HCT116 (cell line): ENCODE data around the gene SP7. TPM values are rescaled to one million over a fixed set of nuclear protein-coding genes. Genes with fewer than 3 reads are reported as not detected.

Source experiments
- ATAC-seq: fragments of 200-7000 bp; cut with Tn5 transposase; 2 replicates; pipeline ENCODE4 v1.9.1; 2020; ENCODE audit warnings: mild to moderate bottlenecking, moderate library complexity
- BruUV-seq: library from RNA; stranded (reverse); fragments of 400-500 nt; replicated peaks from 2 replicates; lab custom pipeline; 2021; lab: Mats Ljungman, UMichigan
- CTCF ChIA-PET: fragments of 300-600 bp; sonication (Branson Sonifier 250); formaldehyde crosslinking; loops from one replicate; lab custom pipeline; 2021; ENCODE audit warnings: antibody characterized with exemption; lab: Charles Lee
- POLR2A ChIA-PET: fragments of 300-600, 350-600 bp; sonication (Branson Sonifier 250); formaldehyde crosslinking; loops from one replicate; lab custom pipeline; 2021; ENCODE audit warnings: antibody characterized with exemption; lab: Charles Lee
- RAD21 ChIA-PET, 2 experiments: fragments of 300-600 bp; sonication (Branson Sonifier 250); formaldehyde crosslinking; loops; one replicate each; lab custom pipeline; 2023; ENCODE audit warnings: low total read pairs in 2 of 2; ENCODE audit not compliant: uncharacterized antibody in 2 of 2, unreplicated experiment in 2 of 2, low non-redundant PET in 1 of 2; lab: Charles Lee
- DNase-seq: peaks from one replicate; pipeline ENCODE4 v3.0.0-alpha.2; 2010; ENCODE audit warnings: low read depth, low spot score
- H2AFZ ChIP-seq: fragments of 200-600 bp; shearing (Covaris generic), sonication (generic); 2 replicates; pipeline ENCODE4 v1.6.1; 2017; ENCODE audit warnings: low read depth, mixed run types, mixed read lengths, antibody characterized with exemption, low read length; ENCODE audit not compliant: poor library complexity, severe bottlenecking
- H3K27ac ChIP-seq: 2 replicates; pipeline ENCODE4 v1.5.1; 2012; ENCODE audit warnings: low read depth, low read length
- H3K27me3 ChIP-seq: fragments of 200-600 bp; sonication (generic); 2 replicates; pipeline ENCODE4 v1.6.1; 2016; ENCODE audit warnings: mixed run types, low read length, mixed read lengths; ENCODE audit not compliant: insufficient read depth
- H3K36me3 ChIP-seq, 2 experiments: fragments of 200-500 bp in 1 of 2; fragments of 200-600 bp in 1 of 2; sonication (Bioruptor generic) in 1 of 2; sonication (generic) in 1 of 2; 2 replicates each; pipeline versions ENCODE4 v1.5.1 to v1.6.1; 2014 to 2016; ENCODE audit warnings: low read length in 2 of 2, inconsistent platforms in 1 of 2, mixed read lengths in 1 of 2, mixed run types in 1 of 2; ENCODE audit not compliant: insufficient read depth in 2 of 2, control insufficient read depth in 1 of 2
- H3K4me1 ChIP-seq, 2 experiments: fragments of 200-600 bp in 1 of 2; sonication (generic) in 1 of 2; 2 replicates each; pipeline versions ENCODE4 v1.5.1 to v1.6.1; 2012 to 2017; ENCODE audit warnings: low read length in 2 of 2, inconsistent platforms in 1 of 2, mild to moderate bottlenecking in 1 of 2, mixed read lengths in 1 of 2, mixed run types in 1 of 2, moderate library complexity in 1 of 2; ENCODE audit not compliant: insufficient read depth in 2 of 2, control insufficient read depth in 1 of 2
- H3K4me2 ChIP-seq: fragments of 200-600 bp; sonication (generic); 2 replicates; pipeline ENCODE4 v1.6.1; 2017; ENCODE audit warnings: mixed run types, low read length, mixed read lengths
- H3K4me3 ChIP-seq, 2 experiments: fragments of 200-600 bp in 1 of 2; sonication (generic) in 1 of 2; replicated peaks in 1 of 2; 2 replicates each; pipeline ENCODE4 v1.5.1; 2011 to 2016; ENCODE audit warnings: low read length in 2 of 2, control low read depth in 1 of 2, low read depth in 1 of 2, mild to moderate bottlenecking in 1 of 2, mixed read lengths in 1 of 2, mixed run types in 1 of 2
- H3K79me2 ChIP-seq: fragments of 200-600 bp; sonication (generic); 2 replicates; pipeline ENCODE4 v1.6.1; 2017; ENCODE audit warnings: mild to moderate bottlenecking, mixed run types, low read length, moderate library complexity, mixed read lengths; ENCODE audit not compliant: insufficient read depth
- H3K9ac ChIP-seq: fragments of 200-600 bp; sonication (generic); 2 replicates; pipeline ENCODE4 v1.6.1; 2016; ENCODE audit warnings: low read length, mixed read lengths
- H3K9me2 ChIP-seq: fragments of 200-600 bp; sonication (generic), shearing (Covaris generic); 2 replicates; pipeline ENCODE4 v1.6.1; 2017; ENCODE audit warnings: mixed run types, mild to moderate bottlenecking, moderate library complexity; ENCODE audit not compliant: insufficient read depth
- H3K9me3 ChIP-seq, 2 experiments: fragments of 200-500 bp in 1 of 2; fragments of 200-600 bp in 1 of 2; sonication (Bioruptor generic) in 1 of 2; sonication (generic) in 1 of 2; 2 replicates each; pipeline ENCODE4 v1.6.1; 2014 to 2017; ENCODE audit warnings: low read length in 2 of 2, mixed read lengths in 2 of 2, inconsistent platforms in 1 of 2, low read depth in 1 of 2, mild to moderate bottlenecking in 1 of 2, mixed run types in 1 of 2, moderate library complexity in 1 of 2; ENCODE audit not compliant: control insufficient read depth in 1 of 2, insufficient read depth in 1 of 2
- H4K20me1 ChIP-seq: fragments of 200-600 bp; sonication (generic), shearing (Covaris generic); 2 replicates; pipeline ENCODE4 v1.6.1; 2017; ENCODE audit warnings: mixed run types, mild to moderate bottlenecking, moderate library complexity; ENCODE audit not compliant: insufficient read depth
- ATF3 ChIP-seq: IDR thresholded peaks from 2 replicates; pipeline ENCODE4 v1.6.1; 2012
- CEBPB ChIP-seq: IDR thresholded peaks from 2 replicates; pipeline ENCODE4 v1.6.1; 2012; ENCODE audit warnings: low read depth
- ELF1 ChIP-seq: IDR thresholded peaks from 2 replicates; pipeline ENCODE4 v1.6.1; 2012; ENCODE audit warnings: low read depth, borderline replicate concordance
- EZH2 ChIP-seq: fragments of 200-600 bp; sonication (generic); IDR thresholded peaks from 2 replicates; pipeline ENCODE4 v1.6.1; 2017; ENCODE audit warnings: antibody characterized with exemption, mixed run types
- FOSL1 ChIP-seq: IDR thresholded peaks from 2 replicates; pipeline ENCODE4 v1.6.1; 2012; ENCODE audit warnings: low read depth
- JUND ChIP-seq: IDR thresholded peaks from 2 replicates; pipeline ENCODE4 v1.6.1; 2012
- MAX ChIP-seq: IDR thresholded peaks from 2 replicates; pipeline ENCODE4 v1.6.1; 2012
- POLR2A ChIP-seq: IDR thresholded peaks from 2 replicates; pipeline ENCODE4 v1.7.0; 2011; ENCODE audit warnings: borderline replicate concordance; ENCODE audit not compliant: insufficient read depth, insufficient read length; ENCODE audit errors: extremely low read depth
- POLR2AphosphoS5 ChIP-seq: IDR thresholded peaks from 2 replicates; pipeline ENCODE4 v1.6.1; 2011; ENCODE audit warnings: mild to moderate bottlenecking, low read depth, low read length, moderate library complexity
- RAD21 ChIP-seq: IDR thresholded peaks from 2 replicates; pipeline ENCODE4 v1.6.1; 2012; ENCODE audit warnings: low read depth, mild to moderate bottlenecking
- SP1 ChIP-seq: IDR thresholded peaks from 2 replicates; pipeline ENCODE4 v1.6.1; 2012; ENCODE audit warnings: low read depth
- ZFX ChIP-seq: fragments of 450-650 bp; IDR thresholded peaks from 2 replicates; pipeline ENCODE4 v1.6.1; 2017
- ZNF274 ChIP-seq: fragments of 200-500 bp; sonication (Bioruptor generic); IDR thresholded peaks from 2 replicates; pipeline ENCODE4 v1.6.1; 2014; ENCODE audit warnings: mild to moderate bottlenecking, low read depth, low read length, inconsistent platforms
- intact Hi-C: fragments of 100-400 bp; cut with micrococcal nuclease; formaldehyde crosslinking; loops from 2 replicates; pipeline ENCODE4 v1.10.0; 2022
- total RNA-seq: library from RNA; stranded (reverse); gene quantifications from one replicate; pipeline ENCODE4 v1.2.1, GENCODE V29; 2021; ENCODE audit not compliant: unreplicated experiment
- TF ChIP-seq, protein P1 (sequence below): IDR thresholded peaks from 2 replicates; pipeline ENCODE4 v1.6.1; 2011; ENCODE audit warnings: mild to moderate bottlenecking, low read length, moderate library complexity; ENCODE audit not compliant: insufficient replicate concordance; ENCODE audit errors: extremely low read depth
- TF ChIP-seq, protein P2 (sequence below): IDR thresholded peaks from 2 replicates; pipeline ENCODE4 v1.6.1; 2012; ENCODE audit warnings: low read depth

Gene SP7
- total RNA-seq, 1 experiment from 2014 or later: not detected

DNA sequence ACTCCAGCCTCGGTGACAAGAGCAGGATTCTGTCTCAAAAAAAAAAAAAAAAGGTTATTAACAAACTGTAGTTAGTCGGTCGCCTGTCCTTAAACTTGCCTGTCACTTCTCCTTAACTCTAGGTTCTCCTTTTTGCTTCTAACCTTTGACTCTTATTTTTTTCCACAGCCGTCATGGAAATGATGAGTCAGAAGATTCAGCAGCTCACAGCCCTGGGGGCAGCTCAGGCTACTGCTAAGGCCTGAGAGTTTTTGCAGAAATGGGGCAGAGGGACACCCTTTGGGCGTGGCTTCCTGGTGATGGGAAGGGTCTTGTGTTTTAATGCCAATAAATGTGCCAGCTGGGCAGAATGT lies 37.1 kb downstream of the SP7 start:
- Histone ChIP-seq H3K9me3 (no peaks in the 10 kb centered on the region), H3K79me2 (peaks cover 73% of the 10 kb centered on the region), H3K4me2 (peak overlapping the region; percentile 88), H3K27me3 (no peaks in the 10 kb centered on the region), H4K20me1 (no peaks in the 10 kb centered on the region), H3K9me2 (no peaks in the 10 kb centered on the region), H2AFZ (no peak overlapping the region), H3K4me3 (peak overlapping the region; percentile 82 to 95), H3K9ac (peak overlapping the region; percentile 93), H3K4me1 (peaks cover 27 to 51% of the 10 kb centered on the region in 2 experiments), H3K36me3 (peaks cover 17 to 33% of the 10 kb centered on the region in 2 experiments), H3K27ac (peak overlapping the region; percentile 90)
- ChIA-PET POLR2A (interaction anchor here (1.4 kb wide), 1 partner anchor 22 kb away, joined by 6 read pairs; the partner anchor contains the start of gene AAAS), CTCF (interaction anchor here (0.6 to 2.3 kb wide), 6 partner anchors 22 to 202 kb away, joined by 3 to 11 read pairs (median 5); partner anchors contain the start of genes AAAS, CSAD, TARBP2 and ZNF740), RAD21 (interaction anchor here in 1 of 2 experiments (0.5 to 1.0 kb wide), 2 partner anchors 85 to 205 kb away, joined by 4 to 5 read pairs; no protein-coding TSS in a partner anchor)
- TF ChIP-seq ZNF274: no peak
- peak; percentile 19; the same call in 1 of the 2 replicates for TF ChIP-seq JUND
- intact Hi-C loops: no loop called here
- DNase-seq (peak; percentile 29), ATAC-seq (peak; percentile 7; the same call in 1 of the 2 replicates)
- BruUV-seq: no TSS peak

DNA sequence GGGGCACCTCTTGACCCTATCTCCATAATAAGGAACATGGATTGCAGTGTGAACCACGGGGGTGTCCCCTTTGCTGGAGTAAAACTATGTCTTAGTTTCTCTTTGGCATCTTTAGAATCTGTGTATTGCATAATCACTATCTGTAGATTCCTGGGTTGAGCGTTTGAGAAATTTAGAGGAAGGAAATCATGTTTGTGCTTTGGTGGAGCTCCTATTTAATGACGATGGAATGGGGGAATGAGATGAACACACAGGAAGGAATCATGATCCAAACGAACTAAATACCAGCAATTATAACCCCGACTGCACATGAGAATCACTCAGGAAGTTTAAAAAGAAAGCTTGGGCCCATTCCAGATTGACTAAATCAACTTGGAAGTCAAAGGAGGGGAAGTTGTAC lies 38.0 kb downstream of the SP7 start:
- POLR2A ChIA-PET: no interaction called here
- DNase-seq (no peak), ATAC-seq (no peak)
- H3K9ac ChIP-seq: peak overlapping the region; percentile 93; the same call in 1 of the 2 replicates
- peaks cover 27 to 51% of the 10 kb centered on the region in 2 experiments for H3K4me1 ChIP-seq
- BruUV-seq: no TSS peak
- H3K36me3 ChIP-seq: peaks cover 20 to 28% of the 10 kb centered on the region in 2 experiments
- no peak overlapping the region for H2AFZ ChIP-seq
- H3K9me3 ChIP-seq: no peaks in the 10 kb centered on the region
- no peak overlapping the region for H3K4me3 ChIP-seq
- no peaks in the 10 kb centered on the region for H3K27me3 ChIP-seq
- RAD21 ChIA-PET: no interaction called here
- H4K20me1 ChIP-seq: no peaks in the 10 kb centered on the region
- no peak overlapping the region; the same call in 1 of the 2 replicates for H3K27ac ChIP-seq
- intact Hi-C loops: no loop called here
- no peaks in the 10 kb centered on the region for H3K9me2 ChIP-seq
- CTCF ChIA-PET: interaction anchor here (0.6 to 2.3 kb wide), 2 partner anchors 13 to 84 kb away, joined by 3 to 6 read pairs; no protein-coding TSS in a partner anchor
- H3K4me2 ChIP-seq: peak overlapping the region; percentile 10; the same call in 1 of the 2 replicates
- H3K79me2 ChIP-seq: peaks cover 66% of the 10 kb centered on the region
- no peak for TF ChIP-seq EZH2
- TF ChIP-seq MAX: no peak
- no peak for TF ChIP-seq SP1
- no peak for TF ChIP-seq ZFX
- TF ChIP-seq POLR2AphosphoS5: no peak
- TF ChIP-seq, protein P1, sequence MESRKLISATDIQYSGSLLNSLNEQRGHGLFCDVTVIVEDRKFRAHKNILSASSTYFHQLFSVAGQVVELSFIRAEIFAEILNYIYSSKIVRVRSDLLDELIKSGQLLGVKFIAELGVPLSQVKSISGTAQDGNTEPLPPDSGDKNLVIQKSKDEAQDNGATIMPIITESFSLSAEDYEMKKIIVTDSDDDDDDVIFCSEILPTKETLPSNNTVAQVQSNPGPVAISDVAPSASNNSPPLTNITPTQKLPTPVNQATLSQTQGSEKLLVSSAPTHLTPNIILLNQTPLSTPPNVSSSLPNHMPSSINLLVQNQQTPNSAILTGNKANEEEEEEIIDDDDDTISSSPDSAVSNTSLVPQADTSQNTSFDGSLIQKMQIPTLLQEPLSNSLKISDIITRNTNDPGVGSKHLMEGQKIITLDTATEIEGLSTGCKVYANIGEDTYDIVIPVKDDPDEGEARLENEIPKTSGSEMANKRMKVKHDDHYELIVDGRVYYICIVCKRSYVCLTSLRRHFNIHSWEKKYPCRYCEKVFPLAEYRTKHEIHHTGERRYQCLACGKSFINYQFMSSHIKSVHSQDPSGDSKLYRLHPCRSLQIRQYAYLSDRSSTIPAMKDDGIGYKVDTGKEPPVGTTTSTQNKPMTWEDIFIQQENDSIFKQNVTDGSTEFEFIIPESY: no peak
- TF ChIP-seq JUND: no peak
- TF ChIP-seq ELF1: no peak
- TF ChIP-seq POLR2A: no peak
- no peak for TF ChIP-seq ATF3
- no peak for TF ChIP-seq RAD21
- TF ChIP-seq FOSL1: no peak
- no peak for TF ChIP-seq CEBPB
- TF ChIP-seq, protein P2, sequence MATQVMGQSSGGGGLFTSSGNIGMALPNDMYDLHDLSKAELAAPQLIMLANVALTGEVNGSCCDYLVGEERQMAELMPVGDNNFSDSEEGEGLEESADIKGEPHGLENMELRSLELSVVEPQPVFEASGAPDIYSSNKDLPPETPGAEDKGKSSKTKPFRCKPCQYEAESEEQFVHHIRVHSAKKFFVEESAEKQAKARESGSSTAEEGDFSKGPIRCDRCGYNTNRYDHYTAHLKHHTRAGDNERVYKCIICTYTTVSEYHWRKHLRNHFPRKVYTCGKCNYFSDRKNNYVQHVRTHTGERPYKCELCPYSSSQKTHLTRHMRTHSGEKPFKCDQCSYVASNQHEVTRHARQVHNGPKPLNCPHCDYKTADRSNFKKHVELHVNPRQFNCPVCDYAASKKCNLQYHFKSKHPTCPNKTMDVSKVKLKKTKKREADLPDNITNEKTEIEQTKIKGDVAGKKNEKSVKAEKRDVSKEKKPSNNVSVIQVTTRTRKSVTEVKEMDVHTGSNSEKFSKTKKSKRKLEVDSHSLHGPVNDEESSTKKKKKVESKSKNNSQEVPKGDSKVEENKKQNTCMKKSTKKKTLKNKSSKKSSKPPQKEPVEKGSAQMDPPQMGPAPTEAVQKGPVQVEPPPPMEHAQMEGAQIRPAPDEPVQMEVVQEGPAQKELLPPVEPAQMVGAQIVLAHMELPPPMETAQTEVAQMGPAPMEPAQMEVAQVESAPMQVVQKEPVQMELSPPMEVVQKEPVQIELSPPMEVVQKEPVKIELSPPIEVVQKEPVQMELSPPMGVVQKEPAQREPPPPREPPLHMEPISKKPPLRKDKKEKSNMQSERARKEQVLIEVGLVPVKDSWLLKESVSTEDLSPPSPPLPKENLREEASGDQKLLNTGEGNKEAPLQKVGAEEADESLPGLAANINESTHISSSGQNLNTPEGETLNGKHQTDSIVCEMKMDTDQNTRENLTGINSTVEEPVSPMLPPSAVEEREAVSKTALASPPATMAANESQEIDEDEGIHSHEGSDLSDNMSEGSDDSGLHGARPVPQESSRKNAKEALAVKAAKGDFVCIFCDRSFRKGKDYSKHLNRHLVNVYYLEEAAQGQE: no peak
